Right renal pelvis (tissue), 4 donors: ENCODE results near the gene CTNNA1. TPM values are rescaled to one million over a fixed set of nuclear protein-coding genes. Genes with fewer than 3 reads are reported as not detected.
A peak's percentile ranks its signal among the peaks of the same experiment; 100 is the strongest.

Experiments
- DNase-seq, 4 donors: peaks; one replicate each; pipeline ENCODE4 v3.0.0-alpha.2; 2013; ENCODE audit warnings: low read depth in 4 of 4, low spot score in 3 of 4, missing footprints in 1 of 4
- polyA plus RNA-seq, 4 donors: library from polyadenylated mRNA; unstranded; fragments of 120-200 nt; gene quantifications; one replicate each; pipeline ENCODE4 v1.2.1, GENCODE V29; 2013; ENCODE audit not compliant: insufficient read length in 4 of 4

Gene CTNNA1
- polyA plus RNA-seq, 4 donors = 368 to 439 (median 406) TPM

- no peak for DNase-seq
These were observed 202.6 kb downstream of the CTNNA1 start for GRCh38 chr5:138955671-138956295.

GRCh38 chr5:138956801-138957200, 203.6 kb downstream of the CTNNA1 start:
- DNase-seq = no peak

DNA sequence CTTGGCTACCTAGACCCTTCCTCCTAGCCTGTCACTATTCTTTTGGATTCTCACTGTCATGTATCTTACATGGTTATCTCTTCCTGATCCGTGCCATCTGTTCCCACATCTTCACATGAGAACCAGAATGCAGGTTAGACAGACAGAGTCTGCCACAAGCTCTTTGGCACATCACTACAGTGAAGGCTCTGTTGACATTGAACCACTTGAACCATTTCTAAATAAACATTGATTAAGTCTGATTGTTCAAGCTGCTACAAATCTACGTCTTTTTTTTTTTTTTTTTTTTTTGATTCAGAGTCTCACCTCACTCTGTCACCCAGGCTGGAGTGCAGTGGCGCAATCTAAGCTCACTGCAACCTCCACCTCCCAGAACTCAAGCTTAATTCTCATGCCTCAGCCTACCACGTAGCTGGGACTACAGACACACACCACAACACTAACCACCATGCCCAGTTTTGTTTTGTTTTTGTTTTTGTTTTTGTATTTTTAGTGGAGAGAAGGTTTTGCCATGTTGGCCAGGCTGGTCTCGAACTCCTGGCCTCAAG, 207.0 kb downstream of the CTNNA1 start:
- DNase-seq = no peak

DNA sequence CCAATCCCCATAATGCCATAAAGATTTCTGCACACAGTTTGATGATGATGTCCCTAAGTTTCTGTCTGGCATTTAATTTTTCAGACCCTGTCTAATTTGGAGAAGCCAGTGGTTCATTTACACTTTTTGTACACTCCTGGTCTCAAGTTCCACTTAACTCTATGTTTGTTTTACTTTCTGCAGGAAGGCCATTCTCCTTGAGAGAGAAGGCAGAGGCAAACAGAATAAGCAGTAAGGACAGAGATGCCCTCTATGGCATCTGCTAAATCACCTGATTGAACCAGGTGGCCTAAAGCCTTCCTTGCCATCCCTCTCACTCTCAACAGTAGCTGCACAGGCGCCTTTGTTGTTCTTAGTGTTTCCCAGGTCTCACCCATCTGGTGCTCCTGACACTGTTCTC, 208.0 kb downstream of the CTNNA1 start:
- no peak for DNase-seq

- DNase-seq = no peak
These were observed 208.5 kb downstream of the CTNNA1 start for GRCh38 chr5:138961729-138962128.

- no peak for DNase-seq
These were observed 209.6 kb downstream of the CTNNA1 start for GRCh38 chr5:138962614-138963370.

DNA sequence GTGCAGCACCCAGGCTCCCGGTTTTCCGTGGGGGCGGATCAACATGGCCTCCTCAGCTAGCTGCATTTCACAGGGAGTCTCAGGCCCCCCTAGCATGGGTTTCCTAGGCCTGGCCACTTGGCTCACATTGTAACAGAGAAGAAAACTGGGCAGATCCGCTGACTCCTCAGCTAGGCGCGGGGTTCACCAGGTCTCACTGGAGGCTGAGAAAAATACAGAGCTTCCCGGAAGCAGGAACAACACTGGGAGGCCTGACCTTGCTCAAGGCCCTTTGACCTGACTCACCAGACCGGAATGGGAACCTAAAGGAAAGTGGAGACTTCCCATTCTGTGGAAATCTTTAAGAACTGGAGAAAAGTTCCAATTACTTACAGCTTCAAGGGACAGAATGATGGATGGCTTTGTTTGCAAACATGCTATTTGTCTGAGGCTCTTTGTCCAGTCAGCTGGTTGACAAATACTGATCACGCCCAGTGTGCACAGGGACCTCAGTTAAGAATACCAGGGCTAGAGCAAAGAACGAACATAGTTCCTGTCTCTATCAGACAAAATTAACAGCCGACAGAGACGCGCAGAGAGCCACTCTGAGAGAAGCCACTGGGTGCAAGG, 210.6 kb downstream of the CTNNA1 start:
- no peak for DNase-seq

- DNase-seq = no peak
These were observed 211.5 kb downstream of the CTNNA1 start for GRCh38 chr5:138964647-138965201.

DNA sequence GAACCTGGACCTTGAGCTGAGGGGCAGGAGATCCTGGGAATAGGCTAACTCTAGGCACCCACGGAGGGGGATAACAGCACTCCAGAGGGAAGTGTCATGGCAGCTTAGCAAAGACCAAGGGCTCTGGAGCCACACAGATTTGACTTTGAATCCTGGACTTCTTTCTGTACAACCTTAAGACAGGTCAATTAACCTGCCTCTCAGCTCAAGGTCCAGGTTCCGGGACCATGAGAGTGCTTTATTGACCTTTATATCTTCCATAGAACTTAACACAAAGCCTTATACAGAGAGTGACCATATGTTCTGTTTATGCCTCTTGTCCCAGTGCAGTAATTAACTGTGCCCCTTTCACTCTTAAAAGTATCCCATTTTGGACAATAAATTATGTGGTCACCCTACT, 212.4 kb downstream of the CTNNA1 start:
- DNase-seq = no peak

DNA sequence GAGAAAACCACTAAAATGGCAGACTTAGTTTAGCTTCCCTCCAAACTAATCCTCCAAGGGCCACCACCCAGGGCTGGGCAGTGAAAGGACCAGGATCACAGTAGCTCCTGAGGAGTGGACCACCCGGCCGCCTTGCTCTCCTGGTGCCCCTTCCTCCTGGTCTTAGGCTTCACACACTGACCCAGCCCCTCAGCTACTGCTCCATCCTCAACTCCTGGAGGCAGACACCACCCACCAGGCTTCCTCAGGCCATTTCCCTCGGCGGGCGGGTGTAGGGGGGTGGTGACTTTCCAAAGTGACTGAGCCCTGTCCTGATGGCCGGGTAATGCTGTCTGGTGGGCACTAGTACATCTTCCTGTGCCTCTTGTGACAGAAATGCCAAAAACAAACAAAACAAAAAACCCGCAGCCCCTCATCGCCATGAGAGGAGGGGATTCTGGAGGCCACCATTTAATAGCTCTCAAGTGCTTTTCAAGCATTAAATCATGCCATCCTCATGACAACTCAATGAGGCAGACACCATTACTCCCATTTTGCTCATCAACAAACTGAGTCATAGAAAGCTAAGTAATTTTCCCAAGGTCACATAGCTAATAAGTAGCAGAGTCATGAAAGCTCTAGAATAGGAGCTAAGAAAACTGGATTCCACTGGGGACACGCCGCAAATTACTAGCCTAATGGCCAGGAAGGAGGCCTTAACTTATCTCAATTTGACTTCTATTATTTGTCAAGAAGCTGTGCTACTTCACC, 213.2 kb downstream of the CTNNA1 start:
- DNase-seq = no peak

GRCh38 chr5:138967791-138968448, 214.7 kb downstream of the CTNNA1 start:
- no peak for DNase-seq

GRCh38 chr5:138968601-138969000, 215.4 kb downstream of the CTNNA1 start:
- DNase-seq = no peak

GRCh38 chr5:138969323-138970002, 216.2 kb downstream of the CTNNA1 start:
- no peak for DNase-seq

GRCh38 chr5:138972230-138972629, 219.0 kb downstream of the CTNNA1 start:
- no peak for DNase-seq

- DNase-seq = no peak
These were observed 219.6 kb downstream of the CTNNA1 start for GRCh38 chr5:138972836-138973235.

- peak in 1 of 4 donors; percentile 49 for DNase-seq
These were observed 221.2 kb downstream of the CTNNA1 start for GRCh38 chr5:138974227-138975063.

GRCh38 chr5:138975098-138975847, 222.0 kb downstream of the CTNNA1 start:
- DNase-seq = no peak

DNA sequence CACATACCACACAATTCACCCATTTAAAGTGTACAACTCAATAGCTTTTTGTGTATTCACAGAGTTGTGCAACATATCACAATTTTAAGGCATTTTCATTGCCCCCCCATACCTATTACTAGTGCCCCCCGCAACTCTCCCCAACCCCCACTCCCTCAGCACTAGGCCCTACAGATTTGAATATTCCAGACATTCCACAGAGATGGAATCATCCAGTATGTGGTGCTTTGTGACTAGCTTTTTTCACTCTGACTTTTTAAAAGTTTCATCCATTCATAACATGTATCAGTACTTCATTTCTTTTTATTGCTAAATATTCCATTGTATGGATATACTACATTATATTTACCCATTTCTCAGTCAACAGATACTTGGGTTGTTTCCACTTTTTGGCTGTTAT, 224.9 kb downstream of the CTNNA1 start:
- DNase-seq = no peak
